NB4 (cell line): Measurements from ENCODE around the gene KLK15.

Experiments used
- POLR2A ChIP-seq: IDR thresholded peaks from 2 replicates; pipeline ENCODE4 v1.6.1; 2011; ENCODE audit warnings: mild to moderate bottlenecking; ENCODE audit not compliant: insufficient read length; ENCODE audit errors: extremely low read depth
- TF ChIP-seq, protein P1 (sequence below): IDR thresholded peaks from one replicate; pipeline ENCODE4 v1.5.1; 2012; ENCODE audit warnings: low read depth, low read length

DNA sequence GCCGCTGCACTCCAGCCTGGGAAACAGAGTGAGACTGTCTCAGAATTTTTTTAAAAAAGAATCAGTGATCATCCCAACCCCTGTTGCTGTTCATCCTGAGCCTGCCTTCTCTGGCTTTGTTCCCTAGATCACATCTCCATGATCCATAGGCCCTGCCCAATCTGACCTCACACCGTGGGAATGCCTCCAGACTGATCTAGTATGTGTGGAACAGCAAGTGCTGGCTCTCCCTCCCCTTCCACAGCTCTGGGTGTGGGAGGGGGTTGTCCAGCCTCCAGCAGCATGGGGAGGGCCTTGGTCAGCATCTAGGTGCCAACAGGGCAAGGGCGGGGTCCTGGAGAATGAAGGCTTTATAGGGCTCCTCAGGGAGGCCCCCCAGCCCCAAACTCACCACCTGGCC is 39.7 kb upstream of the KLK15 start, which contains the start of gene KLK2:
- TF ChIP-seq, protein P1, sequence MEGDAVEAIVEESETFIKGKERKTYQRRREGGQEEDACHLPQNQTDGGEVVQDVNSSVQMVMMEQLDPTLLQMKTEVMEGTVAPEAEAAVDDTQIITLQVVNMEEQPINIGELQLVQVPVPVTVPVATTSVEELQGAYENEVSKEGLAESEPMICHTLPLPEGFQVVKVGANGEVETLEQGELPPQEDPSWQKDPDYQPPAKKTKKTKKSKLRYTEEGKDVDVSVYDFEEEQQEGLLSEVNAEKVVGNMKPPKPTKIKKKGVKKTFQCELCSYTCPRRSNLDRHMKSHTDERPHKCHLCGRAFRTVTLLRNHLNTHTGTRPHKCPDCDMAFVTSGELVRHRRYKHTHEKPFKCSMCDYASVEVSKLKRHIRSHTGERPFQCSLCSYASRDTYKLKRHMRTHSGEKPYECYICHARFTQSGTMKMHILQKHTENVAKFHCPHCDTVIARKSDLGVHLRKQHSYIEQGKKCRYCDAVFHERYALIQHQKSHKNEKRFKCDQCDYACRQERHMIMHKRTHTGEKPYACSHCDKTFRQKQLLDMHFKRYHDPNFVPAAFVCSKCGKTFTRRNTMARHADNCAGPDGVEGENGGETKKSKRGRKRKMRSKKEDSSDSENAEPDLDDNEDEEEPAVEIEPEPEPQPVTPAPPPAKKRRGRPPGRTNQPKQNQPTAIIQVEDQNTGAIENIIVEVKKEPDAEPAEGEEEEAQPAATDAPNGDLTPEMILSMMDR, result no peak
- no peak for TF ChIP-seq POLR2A
